Epidermal melanocyte (primary cell): ENCODE measurements around the gene PLK1.
A peak's percentile ranks its signal among the peaks of the same experiment; 100 is the strongest.
"Not testable (repeated sequence)": the region's sequence is repeated elsewhere in the genome, so short reads cannot be mapped to it uniquely, and the experiment has no call there.

ENCODE experiments used
- DNase-seq: peaks from one replicate; pipeline ENCODE4 v3.0.0; 2011; ENCODE audit warnings: low spot score; ENCODE audit not compliant: insufficient read length

PLK1 gene

GRCh38 chr16:23678430-23679273, at the start of gene PLK1:
Gene PLK1 (plus strand): TSS chr16:23678889. CDS start chr16:23678933, 44 bp downstream.
- DNase-seq = peak; percentile 88

- no peak for DNase-seq
Observed at GRCh38 chr16:23629516-23629915, 49.2 kb upstream of the PLK1 start.

DNA sequence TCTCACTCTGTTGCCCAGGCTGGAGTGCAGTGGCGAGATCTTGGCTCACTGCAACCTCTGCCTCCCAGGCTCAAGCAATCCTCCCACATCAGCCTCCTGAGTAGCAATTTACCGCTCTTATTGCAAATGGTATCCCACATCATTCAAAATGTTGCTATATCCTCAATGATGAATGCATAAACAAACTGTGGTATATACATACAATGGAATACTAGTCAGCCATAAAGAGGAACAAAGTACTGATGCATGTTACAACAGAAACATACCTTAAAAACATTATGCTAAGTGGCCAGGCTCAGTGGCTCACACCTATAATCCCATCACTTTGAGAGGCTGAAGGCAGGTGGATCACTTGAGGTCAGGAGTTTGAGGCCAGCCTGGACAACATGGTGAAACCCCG, 46.8 kb upstream of the PLK1 start:
- DNase-seq = not testable (repeated sequence)

GRCh38 chr16:23634461-23635036, 44.1 kb upstream of the PLK1 start:
- no peak for DNase-seq

GRCh38 chr16:23635958-23636357, 42.7 kb upstream of the PLK1 start:
- no peak for DNase-seq

GRCh38 chr16:23640615-23640930, 38.1 kb upstream of the PLK1 start:
- no peak for DNase-seq

DNA sequence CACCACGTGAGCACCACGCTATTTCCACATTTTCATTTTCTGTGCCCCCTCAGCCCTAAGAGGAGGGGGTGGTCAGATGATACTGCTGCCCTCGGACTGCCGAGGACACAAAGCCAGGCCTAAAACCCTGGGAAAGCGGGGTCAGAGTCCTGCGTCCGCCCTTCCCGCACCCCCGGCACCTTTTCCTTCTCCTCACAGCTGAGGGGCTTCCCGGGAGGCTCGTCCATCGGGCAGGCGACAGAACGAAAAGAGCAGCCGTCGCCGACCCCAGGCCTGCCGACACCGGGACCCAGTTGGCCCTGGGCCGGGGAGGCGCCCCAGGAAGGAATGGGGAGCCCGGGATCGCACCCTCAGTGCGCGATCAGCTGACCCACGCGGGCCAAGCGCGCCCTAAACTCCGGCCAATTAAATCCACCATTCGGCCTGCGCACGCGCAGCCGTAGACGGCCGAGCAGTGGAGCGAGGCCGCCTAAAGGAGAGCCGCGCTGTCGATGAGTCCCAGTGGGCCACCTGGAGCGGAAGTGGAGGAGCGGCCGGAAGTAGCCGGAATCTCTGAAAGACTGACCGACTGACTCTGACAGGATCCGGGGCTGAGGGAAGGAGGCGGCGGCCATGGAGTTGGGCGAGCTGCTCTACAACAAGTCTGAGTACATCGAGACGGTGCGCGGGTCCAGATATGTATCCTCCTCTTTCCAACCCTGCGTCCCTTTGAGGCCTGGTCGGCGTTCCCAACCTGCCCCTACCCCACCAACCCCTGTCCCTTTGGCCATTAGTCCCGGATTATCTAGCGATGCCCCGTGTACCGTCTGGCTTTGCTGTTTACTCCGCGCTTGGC, 37.5 kb upstream of the PLK1 start, which contains the start of the genes DCTN5 and PALB2:
Gene DCTN5, plus strand, starts transcription at position 536 of the 835 bp plus-strand sequence. Its CDS starts 77 bp downstream, at position 613.
Gene PALB2, minus strand, starts transcription at position 380 of the 835 bp plus-strand sequence. Its CDS starts 153 bp downstream, at position 227.
- DNase-seq = peak; percentile 85

- no peak for DNase-seq
Observed at GRCh38 chr16:23642246-23642774, 36.4 kb upstream of the PLK1 start.

- no peak for DNase-seq
Observed at GRCh38 chr16:23650674-23651416, 27.8 kb upstream of the PLK1 start.

DNA sequence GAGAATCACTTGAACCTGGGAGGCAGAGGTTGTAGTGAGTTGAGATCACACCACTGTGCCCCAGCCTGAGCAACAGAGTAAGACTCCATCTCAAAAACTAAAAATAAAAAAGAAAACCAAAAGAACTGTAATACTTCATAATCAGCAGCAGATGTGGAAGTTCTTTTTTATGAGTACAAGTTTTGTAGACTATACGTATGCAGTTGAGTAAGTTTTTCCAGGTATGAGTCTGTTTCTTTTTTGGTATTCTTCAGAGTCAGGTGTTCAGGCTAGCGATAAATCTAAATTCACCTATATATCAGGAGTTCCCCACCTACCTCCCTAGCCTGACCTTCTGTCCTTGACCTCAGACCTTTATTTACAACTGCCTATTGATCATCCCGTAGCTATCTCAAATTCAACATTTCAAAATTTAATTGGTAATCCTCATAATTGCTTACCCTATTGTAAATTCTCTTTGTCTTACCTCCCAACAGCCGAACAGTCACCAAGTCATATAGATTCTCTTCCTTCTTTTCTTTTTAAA, 26.7 kb upstream of the PLK1 start:
- no peak for DNase-seq

- DNase-seq = no peak
Observed at GRCh38 chr16:23663918-23664317, 14.8 kb upstream of the PLK1 start.

DNA sequence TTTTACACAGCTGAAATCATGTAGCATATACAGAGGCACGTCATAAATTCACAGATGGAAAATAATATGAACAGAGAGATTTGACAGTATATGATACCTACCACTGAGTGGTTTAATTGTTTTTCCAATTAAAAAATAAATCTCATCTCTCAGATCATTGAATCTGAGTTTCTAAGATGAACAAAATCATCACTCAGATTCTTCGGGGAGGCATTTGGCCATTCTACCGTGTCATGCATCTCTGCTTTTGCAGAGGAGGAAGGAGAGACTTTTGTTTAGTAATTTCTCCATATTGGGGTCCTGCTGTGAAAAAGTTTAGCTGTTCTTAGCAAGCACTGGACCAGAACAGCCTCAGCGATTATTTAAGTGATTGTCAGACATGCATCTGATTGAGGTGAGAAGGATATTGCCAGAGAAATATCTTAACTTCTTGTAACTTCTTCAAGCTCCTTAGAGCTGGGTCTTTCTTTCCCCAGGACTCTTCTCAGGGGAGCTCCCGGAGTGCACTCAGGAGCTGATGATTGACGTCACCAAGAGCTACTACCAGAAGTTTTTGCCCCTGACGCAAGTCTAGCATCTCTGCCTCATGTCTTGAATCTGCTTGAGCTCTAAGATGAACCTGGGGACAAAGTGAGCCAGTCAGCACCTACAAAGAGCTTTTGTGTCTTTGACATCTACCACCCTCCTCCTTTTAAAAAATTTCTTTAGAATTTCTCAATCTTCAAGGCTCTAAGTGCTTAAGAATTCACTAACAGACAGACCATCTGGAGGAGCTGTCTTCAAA, 11.9 kb upstream of the PLK1 start:
- DNase-seq = no peak

GRCh38 chr16:23667355-23667659, 11.4 kb upstream of the PLK1 start:
- no peak for DNase-seq

DNA sequence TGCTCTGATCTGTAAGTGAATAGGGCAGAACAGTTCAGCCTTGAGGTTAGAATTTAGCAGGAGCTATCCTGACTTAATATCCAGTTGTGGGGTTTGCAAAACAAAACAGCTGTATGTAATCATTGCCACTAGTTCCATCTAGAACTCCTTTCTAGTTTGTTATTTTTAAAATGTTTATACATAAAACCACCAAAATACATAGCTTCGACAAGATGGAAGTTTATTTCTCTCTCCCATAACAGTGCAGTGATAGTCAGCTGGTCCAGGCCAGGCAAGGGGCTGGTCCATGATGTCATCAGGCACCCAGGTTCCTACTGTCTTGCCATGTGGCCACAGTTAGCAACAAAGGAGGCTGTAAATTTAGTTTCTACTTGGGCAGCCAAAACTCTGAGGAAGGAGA, 10.5 kb upstream of the PLK1 start:
- DNase-seq = no peak

- DNase-seq = no peak
Observed at GRCh38 chr16:23668873-23669272, 9.8 kb upstream of the PLK1 start.

- DNase-seq = no peak
Observed at GRCh38 chr16:23670137-23670776, 8.4 kb upstream of the PLK1 start.

GRCh38 chr16:23673971-23674614, 4.6 kb upstream of the PLK1 start:
- no peak for DNase-seq

GRCh38 chr16:23676924-23677480, 1.7 kb upstream of the PLK1 start:
- DNase-seq = no peak
